CD14-positive monocyte (primary cell): ENCODE data around the gene NIFK. TPM values are rescaled to one million over a fixed set of nuclear protein-coding genes. Genes with fewer than 3 reads are reported as not detected.
"Not testable (repeated sequence)": the region's sequence is repeated elsewhere in the genome, so short reads cannot be mapped to it uniquely, and the experiment has no call there.

ENCODE experiments used
- DNase-seq, 3 donors: peaks; one replicate each; pipeline ENCODE4 v3.0.0-alpha.2; 2011 to 2022
- H2AFZ ChIP-seq: 2 replicates; pipeline ENCODE4 v1.6.0; 2012; ENCODE audit warnings: mild to moderate bottlenecking, low read depth, low read length, inconsistent platforms; ENCODE audit not compliant: insufficient read depth, poor library complexity, severe bottlenecking
- H3K27ac ChIP-seq, 2 donors: 1 replicate in 1 of 2; 2 replicates in 1 of 2; pipeline ENCODE4 v1.5.1; 2012 to 2013; ENCODE audit warnings: low read length in 2 of 2, control low read depth in 1 of 2, inconsistent platforms in 1 of 2, low read depth in 1 of 2, mild to moderate bottlenecking in 1 of 2
- H3K27me3 ChIP-seq, 2 donors: one replicate each; pipeline versions ENCODE4 v1.6.0 to v1.6.1; 2011 to 2013; ENCODE audit warnings: low read length in 2 of 2; ENCODE audit not compliant: control insufficient read depth in 2 of 2, insufficient read depth in 2 of 2
- H3K36me3 ChIP-seq, 2 donors: replicated peaks in 1 of 2; 1 replicate in 1 of 2; 2 replicates in 1 of 2; pipeline versions ENCODE4 v1.5.1 to v1.6.1; 2012 to 2013; ENCODE audit warnings: low read length in 2 of 2, control low read depth in 1 of 2, inconsistent platforms in 1 of 2, mild to moderate bottlenecking in 1 of 2; ENCODE audit not compliant: insufficient read depth in 2 of 2, control insufficient read depth in 1 of 2
- H3K4me1 ChIP-seq, 2 donors: 1 replicate in 1 of 2; 2 replicates in 1 of 2; pipeline versions ENCODE4 v1.5.1 to v1.6.1; 2012 to 2013; ENCODE audit warnings: low read length in 2 of 2, control low read depth in 1 of 2, inconsistent platforms in 1 of 2, mild to moderate bottlenecking in 1 of 2, moderate library complexity in 1 of 2; ENCODE audit not compliant: insufficient read depth in 2 of 2, control insufficient read depth in 1 of 2
- H3K4me2 ChIP-seq: replicated peaks from 2 replicates; pipeline ENCODE3; 2012; ENCODE audit warnings: low read length, moderate library complexity, mild to moderate bottlenecking; ENCODE audit not compliant: poor library complexity, severe bottlenecking; ENCODE audit errors: extremely low read depth
- H3K4me3 ChIP-seq, 3 experiments: fragments of 200-600 bp in 1 of 3; sonication (generic) in 1 of 3; replicated peaks in 1 of 3; 1 replicate in 2 of 3; 2 replicates in 1 of 3; pipeline ENCODE4 v1.5.1; 2011 to 2013; ENCODE audit warnings: low read length in 3 of 3, mild to moderate bottlenecking in 3 of 3, control low read depth in 2 of 3, low read depth in 2 of 3, inconsistent platforms in 1 of 3, moderate library complexity in 1 of 3
- H3K79me2 ChIP-seq: 2 replicates; pipeline ENCODE4 v1.6.0; 2012; ENCODE audit warnings: mild to moderate bottlenecking, control low read depth, inconsistent platforms, low read length, moderate library complexity; ENCODE audit not compliant: insufficient read depth
- H3K9ac ChIP-seq: 2 replicates; pipeline ENCODE4 v1.6.0; 2017; ENCODE audit warnings: low read length, mild to moderate bottlenecking; ENCODE audit not compliant: insufficient read depth, poor library complexity, severe bottlenecking
- H3K9me3 ChIP-seq, 2 donors: replicated peaks in 1 of 2; 1 replicate in 1 of 2; 2 replicates in 1 of 2; pipeline versions ENCODE4 v1.5.1 to v1.6.1; 2012 to 2013; ENCODE audit warnings: low read length in 2 of 2, control low read depth in 1 of 2; ENCODE audit not compliant: control insufficient read depth in 1 of 2, insufficient read depth in 1 of 2
- H4K20me1 ChIP-seq: 2 replicates; pipeline ENCODE4 v1.6.0; 2012; ENCODE audit warnings: mild to moderate bottlenecking, low read length, control low read depth, moderate library complexity; ENCODE audit not compliant: insufficient read depth
- H3K27ac Mint-ChIP-seq, 7 donors: one replicate each; pipeline ENCODE4 v1.8.0; 2020; ENCODE audit warnings: mild to moderate bottlenecking in 7 of 7, mixed read lengths in 7 of 7, moderate library complexity in 6 of 7, inconsistent platforms in 2 of 7
- H3K27me3 Mint-ChIP-seq, 3 donors: one replicate each; pipeline ENCODE4 v1.8.0; 2021 to 2022; ENCODE audit warnings: low read depth in 3 of 3, mild to moderate bottlenecking in 3 of 3, mixed read lengths in 3 of 3, moderate library complexity in 3 of 3, inconsistent platforms in 1 of 3
- H3K36me3 Mint-ChIP-seq, 2 donors: one replicate each; pipeline ENCODE4 v1.8.0; 2020; ENCODE audit warnings: mixed read lengths in 2 of 2, inconsistent platforms in 1 of 2, mild to moderate bottlenecking in 1 of 2
- H3K4me1 Mint-ChIP-seq: one replicate; pipeline ENCODE4 v1.8.0; 2020; ENCODE audit warnings: mild to moderate bottlenecking, mixed read lengths
- H3K4me3 Mint-ChIP-seq, 2 donors: one replicate each; pipeline ENCODE4 v1.8.0; 2020; ENCODE audit warnings: mild to moderate bottlenecking in 2 of 2, mixed read lengths in 2 of 2, moderate library complexity in 1 of 2
- H3K9me3 Mint-ChIP-seq, 7 donors: one replicate each; pipeline ENCODE4 v1.8.0; 2020 to 2022; ENCODE audit warnings: mixed read lengths in 7 of 7, mild to moderate bottlenecking in 6 of 7, moderate library complexity in 6 of 7, inconsistent platforms in 2 of 7
- CTCF ChIP-seq: fragments of 200-600 bp; IDR thresholded peaks from one replicate; pipeline ENCODE4 v1.8.0; 2022; ENCODE audit warnings: antibody characterized with exemption, mild to moderate bottlenecking
- WGBS: methylation state at CpG from one replicate; pipeline ENCODE4 v1.1.5; 2013; ENCODE audit warnings: missing lambda C conversion rate; ENCODE audit not compliant: insufficient coverage; 5-methylcytosine and 5-hydroxymethylcytosine counted together
- intact Hi-C, 2 donors: fragments of 100-400 bp; cut with micrococcal nuclease; formaldehyde crosslinking; loops; one replicate each; pipeline versions ENCODE4 v1.15.0 to v1.15.1; 2023
- polyA plus RNA-seq, 3 donors: library from polyadenylated mRNA; depleted of rRNA in 1 of 3; unstranded in 2 of 3; stranded (reverse) in 1 of 3; fragments of 300-500 nt in 2 of 3; fragments of >200 nt in 1 of 3; fragmentation: Illumina TruSeq in 2 of 3; gene quantifications; 1 replicate in 2 of 3; 2 replicates in 1 of 3; pipeline ENCODE4 v1.2.3, GENCODE V29; 2012 to 2021

NIFK gene
- polyA plus RNA-seq, 3 donors, result 6.6 to 32.6 (median 30.6) TPM

DNA sequence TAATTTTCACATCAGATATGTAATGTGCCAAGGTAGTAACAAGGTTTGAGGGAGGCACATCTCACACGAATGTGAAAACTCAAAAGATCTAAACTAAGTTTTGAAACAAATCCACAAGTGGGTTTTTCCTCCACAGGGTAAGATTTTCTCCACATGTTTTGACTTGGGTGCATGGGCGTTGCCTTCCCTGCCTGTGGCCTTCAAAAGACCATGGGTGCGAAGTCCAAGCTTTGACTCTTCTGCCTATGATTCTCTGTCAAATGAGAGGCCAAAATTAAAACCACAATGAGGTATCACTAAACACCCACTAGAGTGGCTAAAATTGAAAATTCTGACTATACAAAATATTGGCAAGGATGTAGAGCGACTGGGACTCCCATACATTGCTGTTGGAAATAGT is 30.7 kb downstream of the NIFK start:
- Mint-ChIP-seq H3K9me3 (no peaks in the 10 kb centered on the region), H3K27me3 (peaks cover 0 to 1% (median 1%) of the 10 kb centered on the region in 3 donors), H3K27ac (no peak overlapping the region), H3K4me1 (peaks cover 27% of the 10 kb centered on the region), H3K4me3 (no peak overlapping the region), H3K36me3 (no peaks in the 10 kb centered on the region)
- Histone ChIP-seq H3K27me3 (no peaks in the 10 kb centered on the region), H2AFZ (no peak overlapping the region), H3K9ac (no peak overlapping the region), H3K4me2 (no peak overlapping the region), H3K36me3 (no peaks in the 10 kb centered on the region), H3K9me3 (no peaks in the 10 kb centered on the region), H3K27ac (no peak overlapping the region), H4K20me1 (no peaks in the 10 kb centered on the region), H3K4me1 (peaks cover 11 to 18% of the 10 kb centered on the region in 2 donors), H3K79me2 (no peaks in the 10 kb centered on the region), H3K4me3 (no peak overlapping the region)
- TF ChIP-seq CTCF, result no peak
- DNase-seq, result no peak
- intact Hi-C loops, result no loop called here
- WGBS, result 100% methylated on average over 1 of the region's 4 CpGs

- no peaks in the 10 kb centered on the region for H3K9me3 ChIP-seq
- no peak for TF ChIP-seq CTCF
- WGBS, result 76% methylated on average over 6 of the region's 8 CpGs
- Mint-ChIP-seq H3K4me3 (no peak overlapping the region), H3K4me1 (peaks cover 33% of the 10 kb centered on the region), H3K27me3 (peaks cover 0 to 1% (median 1%) of the 10 kb centered on the region in 3 donors), H3K36me3 (no peaks in the 10 kb centered on the region), H3K9me3 (no peaks in the 10 kb centered on the region), H3K27ac (no peak overlapping the region)
- H4K20me1 ChIP-seq, result no peaks in the 10 kb centered on the region
- intact Hi-C loops, result no loop called here
- H3K36me3 ChIP-seq, result no peaks in the 10 kb centered on the region
- no peaks in the 10 kb centered on the region for H3K79me2 ChIP-seq
- no peak for DNase-seq
- H3K4me3 ChIP-seq, result no peak overlapping the region
- H3K27me3 ChIP-seq, result no peaks in the 10 kb centered on the region
- H3K4me2 ChIP-seq, result no peak overlapping the region
- peak overlapping the region; percentile 58 for H2AFZ ChIP-seq
- peaks cover 15 to 18% of the 10 kb centered on the region in 2 donors for H3K4me1 ChIP-seq
- H3K27ac ChIP-seq, result no peak overlapping the region
- H3K9ac ChIP-seq, result no peak overlapping the region
Observed at GRCh38 chr2:121705390-121705789, 31.3 kb downstream of the NIFK start.

DNA sequence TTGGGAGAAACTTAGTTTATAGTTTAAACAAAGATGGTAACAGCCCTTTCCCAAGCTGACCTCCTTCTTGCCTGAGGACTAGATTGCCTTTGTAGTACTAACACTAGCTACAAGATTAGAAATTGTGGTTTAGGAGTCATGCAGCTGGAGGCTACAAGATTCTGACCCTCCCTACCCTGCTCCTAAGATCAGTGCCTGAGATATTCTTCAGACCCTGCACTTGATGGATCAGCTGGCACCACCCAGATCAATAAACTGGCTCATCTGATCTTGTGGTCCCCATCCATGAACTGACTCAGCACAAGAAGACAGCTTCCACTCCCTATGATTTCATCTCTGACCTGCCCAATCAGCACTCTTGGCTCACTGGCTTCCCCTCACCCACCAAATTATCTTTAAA is 34.9 kb downstream of the NIFK start:
- H3K4me2 ChIP-seq, H3K36me3 Mint-ChIP-seq, DNase-seq, H3K9me3 Mint-ChIP-seq, H3K9me3 ChIP-seq, H4K20me1 ChIP-seq, H3K36me3 ChIP-seq, H3K9ac ChIP-seq, H3K27ac ChIP-seq, H3K27me3 ChIP-seq, intact Hi-C loops, H3K4me3 ChIP-seq, H3K27me3 Mint-ChIP-seq, H3K79me2 ChIP-seq, H3K4me3 Mint-ChIP-seq: not testable (repeated sequence)
- Histone ChIP-seq H2AFZ (peak overlapping the region; percentile 54), H3K4me1 (peaks cover 26 to 27% of the 10 kb centered on the region in 2 donors)
- Mint-ChIP-seq H3K27ac (peak overlapping the region in 1 of 7 donors; percentile 46), H3K4me1 (peaks cover 37% of the 10 kb centered on the region)
